OCI-LY3 (cell line): ENCODE measurements around the gene IRF2BP2.

Experiments
- CTCF ChIP-seq: fragments of 200-600, 300-600 bp; sonication (generic); IDR thresholded peaks from 2 replicates; pipeline ENCODE4 v1.5.1; 2014; ENCODE audit warnings: antibody characterized with exemption, low read length, low read depth
- EZH2phosphoT487 ChIP-seq: fragments of 200-600 bp; shearing (Covaris generic); IDR thresholded peaks from 2 replicates; pipeline ENCODE4 v1.6.1; 2018; ENCODE audit warnings: antibody characterized with exemption, mixed run types, low read depth

DNA sequence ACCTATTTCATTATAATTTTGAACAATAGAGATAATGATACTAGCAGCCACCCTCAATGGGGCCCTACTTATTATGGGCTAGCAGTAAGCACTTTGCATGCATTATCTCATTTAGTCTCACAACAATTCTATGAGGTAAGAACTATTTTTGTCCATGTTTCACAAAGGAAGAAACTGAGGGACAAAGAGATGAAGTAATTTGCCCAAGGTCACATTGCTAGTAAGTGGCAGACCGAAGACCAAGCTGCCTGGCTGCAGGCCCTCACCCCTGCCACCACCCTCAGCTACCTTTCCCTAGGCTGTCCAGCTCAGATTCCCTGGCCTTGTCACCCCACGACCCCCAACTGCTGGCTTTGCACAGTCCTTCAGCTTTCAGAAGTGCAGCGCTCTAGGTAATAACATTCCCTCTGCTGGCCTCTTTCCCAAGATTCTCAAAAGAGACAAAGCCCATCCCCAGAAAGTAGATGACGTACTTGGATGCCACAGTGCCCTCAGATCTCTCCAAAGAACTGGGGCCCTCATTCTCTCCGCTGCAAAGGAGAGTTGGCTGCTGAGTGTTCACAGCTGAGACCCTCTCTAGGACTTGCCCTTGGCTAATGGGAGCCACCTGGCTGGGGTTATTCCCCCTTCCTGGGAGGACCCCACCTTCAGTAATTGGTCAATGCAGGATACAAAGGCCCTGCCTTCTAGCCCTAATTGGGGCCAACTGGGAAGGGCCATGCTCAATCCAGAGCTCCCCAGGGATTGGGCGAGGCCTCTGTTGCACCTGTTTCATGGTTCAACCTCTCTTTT, 39.5 kb downstream of the IRF2BP2 start:
- TF ChIP-seq CTCF (no peak), EZH2phosphoT487 (no peak)
